HG03175 (cell line): ENCODE measurements around the gene SLC25A47.
"Not testable (repeated sequence)": the region's sequence is repeated elsewhere in the genome, so short reads cannot be mapped to it uniquely, and the experiment has no call there.

ENCODE experiments used
- ATAC-seq: cut with Tn5 transposase; IDR thresholded peaks from one replicate; pipeline ENCODE4 v1.9.1; 2021; ENCODE audit warnings: mild to moderate bottlenecking, moderate library complexity; ENCODE audit not compliant: unreplicated experiment

The SLC25A47 gene, protein sequence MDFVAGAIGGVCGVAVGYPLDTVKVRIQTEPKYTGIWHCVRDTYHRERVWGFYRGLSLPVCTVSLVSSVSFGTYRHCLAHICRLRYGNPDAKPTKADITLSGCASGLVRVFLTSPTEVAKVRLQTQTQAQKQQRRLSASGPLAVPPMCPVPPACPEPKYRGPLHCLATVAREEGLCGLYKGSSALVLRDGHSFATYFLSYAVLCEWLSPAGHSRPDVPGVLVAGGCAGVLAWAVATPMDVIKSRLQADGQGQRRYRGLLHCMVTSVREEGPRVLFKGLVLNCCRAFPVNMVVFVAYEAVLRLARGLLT

DNA sequence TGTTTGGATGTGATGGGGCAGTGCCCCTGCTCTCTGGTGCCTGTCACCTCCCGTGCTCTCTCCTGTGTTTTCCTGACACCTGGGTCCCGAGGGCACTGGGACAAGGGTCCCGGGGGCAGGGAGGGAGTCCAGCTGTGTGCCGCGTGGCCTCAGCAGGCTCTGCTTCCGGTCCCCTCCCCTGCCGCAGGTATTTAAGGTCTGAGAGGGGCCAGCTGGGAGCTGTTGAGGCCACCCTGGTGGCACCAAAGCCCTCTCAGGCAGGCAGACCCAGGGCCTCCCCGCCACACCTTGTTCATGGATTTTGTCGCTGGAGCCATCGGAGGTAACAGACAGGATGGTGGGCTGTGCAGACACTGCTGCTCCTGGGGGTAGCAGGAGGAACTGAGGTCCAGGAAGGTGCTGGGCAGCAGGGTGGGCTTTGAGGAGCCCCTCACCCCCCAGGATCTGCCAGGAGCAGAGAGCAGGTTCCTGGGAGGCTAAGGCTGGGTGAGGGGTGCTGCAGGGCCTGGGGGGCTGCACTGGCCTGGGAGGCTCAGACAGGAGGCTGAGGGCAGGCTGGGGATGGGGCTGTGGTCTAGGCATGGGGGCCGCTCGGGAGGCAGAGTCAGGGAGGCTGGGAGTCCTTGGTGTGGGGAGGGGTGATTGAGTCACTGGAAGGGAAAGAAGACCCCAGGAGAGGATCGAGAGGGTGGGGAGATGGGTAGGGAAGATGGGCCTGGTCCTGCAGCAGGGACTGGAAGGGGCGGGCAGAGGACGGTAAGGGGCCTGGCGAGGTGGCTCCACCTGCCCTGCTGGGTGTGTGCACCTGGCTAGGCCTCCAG lies at the start of gene SLC25A47:
SLC25A47 (plus strand) TSS at position 219 of the 821 bp plus-strand sequence; CDS start at position 295, 76 bp downstream.
- no peak for ATAC-seq

DNA sequence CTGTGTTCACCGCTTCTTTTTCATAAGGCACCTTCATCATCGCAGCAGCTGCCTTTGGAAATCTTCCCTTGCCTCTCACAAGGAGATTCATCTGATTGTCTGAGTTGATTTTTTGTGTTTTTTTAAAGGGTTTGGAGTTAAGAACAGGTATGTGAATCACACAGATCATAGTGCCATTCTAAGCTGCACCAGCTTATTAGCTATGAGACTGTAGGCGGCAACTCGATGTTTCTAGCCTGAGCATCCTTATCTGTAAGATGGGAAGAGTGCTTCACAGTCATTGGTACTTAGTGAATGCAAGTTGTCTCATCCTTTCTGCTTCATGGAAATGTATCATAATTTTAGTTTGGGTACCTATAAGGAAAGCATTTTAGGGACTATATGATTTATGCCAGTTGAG lies 48.9 kb upstream of the SLC25A47 start:
- no peak for ATAC-seq

- ATAC-seq: no peak
Observed at GRCh38 chr14:100275214-100275613, 47.9 kb upstream of the SLC25A47 start.

DNA sequence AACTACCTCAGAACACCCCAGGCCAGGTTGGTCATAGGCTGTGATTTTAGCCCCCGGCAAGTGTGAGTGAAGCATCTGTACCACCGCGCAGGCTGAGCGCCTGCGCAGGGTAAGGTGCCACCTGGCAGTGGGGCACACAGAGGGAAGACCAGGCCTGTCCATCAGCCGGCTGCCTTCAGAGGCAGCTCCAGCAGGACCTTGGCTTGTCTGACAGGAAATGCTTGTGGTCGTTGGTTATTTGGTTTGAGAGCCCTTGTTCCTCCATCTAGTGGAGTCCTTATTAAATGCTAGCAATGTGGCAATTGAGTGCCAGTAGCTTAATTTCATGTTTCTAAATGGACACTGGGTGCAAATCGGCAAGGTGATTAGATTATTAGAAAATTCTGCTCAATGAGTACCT lies 44.4 kb upstream of the SLC25A47 start:
- ATAC-seq: peak; percentile 58

DNA sequence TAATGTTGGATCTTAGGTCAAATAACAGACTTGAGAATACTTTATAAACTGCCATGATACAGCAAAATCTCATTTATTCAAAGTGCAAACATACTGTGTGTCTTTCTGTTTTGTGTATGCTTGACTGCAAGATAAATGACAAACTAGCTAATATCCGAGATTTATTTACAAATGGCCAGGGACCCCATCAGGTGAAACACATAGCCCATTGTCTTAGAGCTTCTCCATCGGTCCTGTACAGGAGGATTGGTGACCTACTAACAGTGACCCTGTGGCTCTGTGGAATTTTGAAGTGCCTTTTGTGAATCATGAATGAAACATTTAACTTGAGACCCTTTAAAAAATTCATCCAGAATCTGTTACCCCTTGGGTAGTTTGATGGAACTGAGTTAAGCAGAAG lies 44.0 kb upstream of the SLC25A47 start:
- ATAC-seq: no peak

GRCh38 chr14:100279563-100279962 lies 43.6 kb upstream of the SLC25A47 start:
- ATAC-seq: no peak

DNA sequence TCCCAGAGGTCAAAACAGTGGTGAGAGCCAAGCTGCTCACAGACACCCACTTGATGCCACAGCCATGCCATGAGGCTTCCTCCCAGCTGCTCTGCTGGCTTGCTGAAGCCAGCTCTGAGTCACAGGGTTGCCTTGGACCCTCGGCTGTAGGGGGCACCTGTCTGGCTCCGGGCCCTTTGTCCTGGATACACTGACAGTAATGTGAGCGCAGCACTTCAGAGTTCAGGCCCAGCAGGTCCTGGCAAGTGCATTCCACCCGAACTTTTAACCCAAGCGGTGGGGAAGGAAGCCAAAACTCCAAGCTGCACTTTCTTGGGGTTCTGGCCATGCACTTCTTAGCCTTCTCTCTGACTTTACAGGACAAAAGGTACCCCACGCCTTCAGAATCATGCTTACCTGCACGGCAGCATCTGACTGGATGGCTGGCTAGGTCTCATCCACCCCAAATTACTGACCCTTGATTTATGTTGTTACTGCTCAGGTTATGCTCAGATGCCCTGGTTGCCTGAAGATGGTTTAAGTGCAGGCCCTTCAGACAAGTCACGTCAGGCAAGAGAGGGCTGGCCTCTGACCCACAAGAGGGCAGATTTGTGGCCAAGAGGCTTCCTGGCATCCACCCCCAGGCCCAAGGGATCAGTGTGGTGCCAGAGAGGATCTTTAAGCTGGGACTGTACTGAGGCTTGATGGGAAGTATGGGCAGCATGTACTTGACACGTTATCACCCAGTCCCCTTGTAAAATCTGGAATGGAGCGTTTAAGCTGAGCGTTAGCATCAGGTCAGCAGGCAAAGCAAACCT lies 41.7 kb upstream of the SLC25A47 start:
- no peak for ATAC-seq

GRCh38 chr14:100282083-100282350 lies 41.1 kb upstream of the SLC25A47 start:
- ATAC-seq: no peak

GRCh38 chr14:100282766-100283419 lies 40.2 kb upstream of the SLC25A47 start:
- ATAC-seq: no peak

GRCh38 chr14:100283436-100283835 lies 39.7 kb upstream of the SLC25A47 start:
- ATAC-seq: not testable (repeated sequence)

DNA sequence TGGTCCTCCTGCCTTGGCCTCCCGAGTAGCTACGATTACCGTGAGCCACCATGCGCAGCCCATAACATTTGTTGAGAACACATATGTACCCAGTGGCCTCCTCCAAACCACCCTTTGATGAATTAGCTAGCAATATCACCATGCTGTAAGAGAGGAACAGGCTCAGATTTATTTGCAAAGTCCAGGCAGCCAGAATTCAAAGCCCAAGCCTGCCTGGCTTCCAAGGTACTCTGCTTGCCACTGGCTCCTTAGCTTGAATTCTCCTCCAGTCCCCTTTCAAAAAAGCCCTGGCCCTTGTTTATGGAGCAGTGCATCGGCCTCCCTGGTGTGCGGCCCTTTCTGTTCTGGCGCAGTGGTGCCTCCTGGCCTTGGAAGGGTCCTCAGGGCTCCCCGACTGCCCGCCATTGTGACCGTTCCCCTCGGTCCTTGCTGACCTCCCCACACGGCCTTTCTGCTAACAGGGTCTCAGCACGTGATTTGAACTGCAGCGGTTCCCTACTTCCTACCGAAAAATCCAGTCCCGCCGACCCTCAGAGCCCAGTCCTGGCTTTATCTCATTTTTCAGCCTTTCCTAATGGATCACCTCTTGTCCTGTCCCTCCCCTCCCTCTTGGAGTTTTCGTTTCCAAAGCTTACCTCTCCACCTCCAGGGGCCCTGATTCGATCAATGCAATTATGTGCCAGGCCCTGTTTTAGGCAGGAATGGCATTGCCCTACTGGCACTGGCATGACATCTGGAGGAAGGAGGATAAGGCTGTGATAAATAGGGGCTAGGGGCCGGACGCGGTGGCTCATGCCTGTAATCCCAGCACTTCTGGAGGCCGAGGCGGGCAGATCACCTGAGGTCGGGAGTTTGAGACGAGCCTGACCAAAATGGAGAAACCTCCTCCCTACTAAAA lies 38.9 kb upstream of the SLC25A47 start:
- ATAC-seq: no peak

- ATAC-seq: peak; percentile 88
Observed at GRCh38 chr14:100285021-100285912, 37.9 kb upstream of the SLC25A47 start.

GRCh38 chr14:100285913-100286400 lies 37.2 kb upstream of the SLC25A47 start:
- ATAC-seq: no peak

- ATAC-seq: no peak
Observed at GRCh38 chr14:100286484-100287191, 36.5 kb upstream of the SLC25A47 start.

GRCh38 chr14:100287202-100287997 lies 35.7 kb upstream of the SLC25A47 start:
- no peak for ATAC-seq

GRCh38 chr14:100287998-100288295 lies 35.2 kb upstream of the SLC25A47 start:
- ATAC-seq: not testable (repeated sequence)

- ATAC-seq: no peak
Observed at GRCh38 chr14:100288382-100289185, 34.6 kb upstream of the SLC25A47 start.
